ENCODE measurements around the gene SMAD2.

SMAD2 gene

GRCh38 chr18:47844828-47845498 is 85.5 kb downstream of the SMAD2 start:
- no peak overlapping the region for H3K4me3 ChIP-seq (ENCODE audit: low read depth, low read length)
- no peak for TF ChIP-seq CTCF (IDR thresholded peaks at IDR 0.05; ENCODE audit: low read depth, low read length, missing control alignments)
- no peak for DNase-seq (ENCODE audit: low read depth)
- in situ Hi-C loops (cut with HindIII; ENCODE audit: low sequenced_read_pairs): no loop called here

GRCh38 chr18:47842836-47843235 is 87.6 kb downstream of the SMAD2 start:
- DNase-seq (ENCODE audit: low read depth): no peak
- in situ Hi-C loops (cut with HindIII; ENCODE audit: low sequenced_read_pairs): no loop called here
- no peak for TF ChIP-seq CTCF (IDR thresholded peaks at IDR 0.05; ENCODE audit: low read depth, low read length, missing control alignments)

GRCh38 chr18:47838396-47838795 is 92.1 kb downstream of the SMAD2 start:
- H3K4me3 ChIP-seq (ENCODE audit: low read depth, low read length): no peak overlapping the region
- TF ChIP-seq CTCF (IDR thresholded peaks at IDR 0.05; ENCODE audit: low read depth, low read length, missing control alignments): no peak
- in situ Hi-C loops (cut with HindIII; ENCODE audit: low sequenced_read_pairs): no loop called here
- no peak for DNase-seq (ENCODE audit: low read depth)

More at GRCh38 chr18:47842836-47843235, 87.6 kb downstream of the SMAD2 start:
- no peak overlapping the region for H3K4me3 ChIP-seq (ENCODE audit: low read depth, low read length)

- H3K4me3 ChIP-seq (ENCODE audit: low read depth, low read length): no peak overlapping the region
- in situ Hi-C loops (cut with HindIII; ENCODE audit: low sequenced_read_pairs): no loop called here
- DNase-seq (ENCODE audit: low read depth): no peak
- TF ChIP-seq CTCF (IDR thresholded peaks at IDR 0.05; ENCODE audit: low read depth, low read length, missing control alignments): no peak
Observed at GRCh38 chr18:47832348-47832747, 98.1 kb downstream of the SMAD2 start.

- no peak for TF ChIP-seq CTCF (IDR thresholded peaks at IDR 0.05; ENCODE audit: low read depth, low read length, missing control alignments)
- in situ Hi-C loops (cut with HindIII; ENCODE audit: low sequenced_read_pairs): no loop called here
- no peak overlapping the region for H3K4me3 ChIP-seq (ENCODE audit: low read depth, low read length)
- DNase-seq (ENCODE audit: low read depth): no peak
Observed at GRCh38 chr18:47831351-47831750, 99.1 kb downstream of the SMAD2 start.

- no peak overlapping the region for H3K4me3 ChIP-seq (ENCODE audit: low read depth, low read length)
- in situ Hi-C loops (cut with HindIII; ENCODE audit: low sequenced_read_pairs): no loop called here
- no peak for TF ChIP-seq CTCF (IDR thresholded peaks at IDR 0.05; ENCODE audit: low read depth, low read length, missing control alignments)
- no peak for DNase-seq (ENCODE audit: low read depth)
Observed at GRCh38 chr18:47830772-47831171, 99.7 kb downstream of the SMAD2 start.
